H9 (cell line): Measurements from ENCODE around the gene TTC39A. TPM values are rescaled to one million over a fixed set of nuclear protein-coding genes. Genes with fewer than 3 reads are reported as not detected.

Experiments used
- DNase-seq: peaks from one replicate; pipeline ENCODE4 v3.0.0-alpha.2; 2017
- H2AFZ ChIP-seq: one replicate; pipeline ENCODE4 v1.6.1; 2013; ENCODE audit warnings: mild to moderate bottlenecking, low read length, control low read depth, moderate library complexity
- H2AK5ac ChIP-seq: 2 replicates; pipeline ENCODE4 v1.6.1; 2013; ENCODE audit warnings: low read length, control low read depth, mixed read lengths; ENCODE audit not compliant: insufficient read length
- H2BK120ac ChIP-seq: one replicate; pipeline ENCODE4 v1.6.1; 2013; ENCODE audit warnings: low read depth, mild to moderate bottlenecking, low read length, control low read depth, inconsistent platforms; ENCODE audit not compliant: poor library complexity, severe bottlenecking
- H2BK12ac ChIP-seq: 2 replicates; pipeline ENCODE4 v1.6.1; 2013; ENCODE audit warnings: low read length, control low read depth, mixed read lengths, low read depth; ENCODE audit not compliant: insufficient read length
- H2BK15ac ChIP-seq: 2 replicates; pipeline ENCODE4 v1.6.1; 2013; ENCODE audit warnings: low read depth, low read length, control low read depth
- H2BK20ac ChIP-seq: one replicate; pipeline ENCODE4 v1.6.1; 2013; ENCODE audit warnings: low read depth, mild to moderate bottlenecking, low read length, control low read depth, inconsistent platforms; ENCODE audit not compliant: poor library complexity, severe bottlenecking
- H2BK5ac ChIP-seq: 2 replicates; pipeline ENCODE4 v1.6.1; 2013; ENCODE audit warnings: low read length, control low read depth, mixed read lengths; ENCODE audit not compliant: insufficient read length
- H3K14ac ChIP-seq: 2 replicates; pipeline ENCODE4 v1.6.1; 2013; ENCODE audit warnings: low read length, control low read depth; ENCODE audit not compliant: insufficient read depth
- H3K18ac ChIP-seq: 2 replicates; pipeline ENCODE4 v1.6.1; 2013; ENCODE audit warnings: low read depth, mild to moderate bottlenecking, mixed read lengths, low read length, control low read depth; ENCODE audit not compliant: insufficient read length
- H3K23ac ChIP-seq: 2 replicates; pipeline ENCODE4 v1.6.1; 2013; ENCODE audit warnings: low read length, control low read depth, mixed read lengths, low read depth; ENCODE audit not compliant: insufficient read length
- H3K23me2 ChIP-seq: 2 replicates; pipeline ENCODE4 v1.6.1; 2013; ENCODE audit warnings: low read depth, mild to moderate bottlenecking, mixed read lengths, low read length, control low read depth; ENCODE audit not compliant: insufficient read length, poor library complexity, severe bottlenecking
- H3K27ac ChIP-seq: 2 replicates; pipeline ENCODE4 v1.5.1; 2013; ENCODE audit warnings: low read length, control low read depth, mixed read lengths, low read depth; ENCODE audit not compliant: insufficient read length
- H3K27me3 ChIP-seq: 2 replicates; pipeline ENCODE4 v1.6.1; 2013; ENCODE audit warnings: low read length, control low read depth, inconsistent platforms; ENCODE audit not compliant: insufficient read depth
- H3K4ac ChIP-seq: 2 replicates; pipeline ENCODE4 v1.6.1; 2013; ENCODE audit warnings: low read depth, mild to moderate bottlenecking, control low read depth, inconsistent platforms, low read length, moderate library complexity
- H3K4me1 ChIP-seq: 2 replicates; pipeline ENCODE4 v1.6.1; 2013; ENCODE audit warnings: low read length, control low read depth, inconsistent platforms; ENCODE audit not compliant: insufficient read depth
- H3K4me2 ChIP-seq: 2 replicates; pipeline ENCODE4 v1.6.1; 2013; ENCODE audit warnings: low read length, control low read depth, mixed read lengths; ENCODE audit not compliant: insufficient read length, insufficient read depth
- H3K56ac ChIP-seq: 2 replicates; pipeline ENCODE4 v1.6.1; 2013; ENCODE audit warnings: low read depth, mild to moderate bottlenecking, mixed read lengths, low read length, control low read depth; ENCODE audit not compliant: insufficient read length
- H3K79me1 ChIP-seq: 2 replicates; pipeline ENCODE4 v1.6.1; 2013; ENCODE audit warnings: low read depth, mild to moderate bottlenecking, moderate library complexity, low read length, control low read depth, inconsistent platforms; ENCODE audit not compliant: insufficient read depth, poor library complexity, severe bottlenecking
- H3K79me2 ChIP-seq: 2 replicates; pipeline ENCODE4 v1.6.1; 2013; ENCODE audit warnings: low read length, control low read depth, inconsistent platforms; ENCODE audit not compliant: insufficient read depth
- H3K9ac ChIP-seq: 2 replicates; pipeline ENCODE4 v1.6.1; 2013; ENCODE audit warnings: low read length, control low read depth, mixed read lengths; ENCODE audit not compliant: insufficient read length; ENCODE audit errors: extremely low read depth
- H3K9me3 ChIP-seq: one replicate; pipeline ENCODE4 v1.6.1; 2013; ENCODE audit warnings: low read depth, low read length, inconsistent platforms; ENCODE audit not compliant: control insufficient read depth
- H3T11ph ChIP-seq: one replicate; pipeline ENCODE4 v1.6.1; 2013; ENCODE audit warnings: mild to moderate bottlenecking, low read length, control low read depth, inconsistent platforms
- H4K20me1 ChIP-seq: one replicate; pipeline ENCODE4 v1.6.1; 2013; ENCODE audit not compliant: control insufficient read depth, insufficient read length, insufficient read depth
- H4K5ac ChIP-seq: 2 replicates; pipeline ENCODE4 v1.6.1; 2013; ENCODE audit warnings: low read depth, mild to moderate bottlenecking, mixed read lengths, low read length, control low read depth; ENCODE audit not compliant: insufficient read length
- H4K8ac ChIP-seq: replicated peaks from 2 replicates; pipeline ENCODE4 v1.6.1; 2013; ENCODE audit warnings: low read length, control low read depth, mixed read lengths, low read depth; ENCODE audit not compliant: insufficient read length
- H4K91ac ChIP-seq: 2 replicates; pipeline ENCODE4 v1.6.1; 2013; ENCODE audit warnings: low read depth, mild to moderate bottlenecking, moderate library complexity, mixed read lengths, low read length, control low read depth; ENCODE audit not compliant: insufficient read length
- H3K27ac Mint-ChIP-seq, 3 experiments: 2 replicates in 2 of 3; 3 replicates in 1 of 3; pipeline ENCODE4 v1.8.0; 2020 to 2021; ENCODE audit warnings: mixed read lengths in 3 of 3, mild to moderate bottlenecking in 1 of 3, moderate library complexity in 1 of 3
- H3K27me3 Mint-ChIP-seq: 2 replicates; pipeline ENCODE4 v1.8.0; 2021; ENCODE audit warnings: low read depth, mild to moderate bottlenecking, moderate library complexity, mixed read lengths
- H3K36me3 Mint-ChIP-seq, 3 experiments: 2 replicates in 2 of 3; 3 replicates in 1 of 3; pipeline ENCODE4 v1.8.0; 2020 to 2021; ENCODE audit warnings: low read depth in 3 of 3, mixed read lengths in 3 of 3; ENCODE audit not compliant: insufficient read depth in 1 of 3
- H3K4me1 Mint-ChIP-seq, 2 experiments: 2 replicates each; pipeline ENCODE4 v1.8.0; 2020; ENCODE audit warnings: mixed read lengths in 2 of 2
- H3K4me3 Mint-ChIP-seq, 2 experiments: 2 replicates in 1 of 2; 3 replicates in 1 of 2; pipeline ENCODE4 v1.8.0; 2020 to 2021; ENCODE audit warnings: mild to moderate bottlenecking in 2 of 2, mixed read lengths in 2 of 2, moderate library complexity in 1 of 2
- H3K9me3 Mint-ChIP-seq, 2 experiments: 2 replicates in 1 of 2; 3 replicates in 1 of 2; pipeline ENCODE4 v1.8.0; 2020; ENCODE audit warnings: mild to moderate bottlenecking in 2 of 2, mixed read lengths in 2 of 2, moderate library complexity in 1 of 2
- WGBS: extraction: QIAGEN DNeasy Blood & Tissue Kit; methylation state at CpG from one replicate; pipeline ENCODE4 v1.1.7; 2013; ENCODE audit warnings: missing lambda C conversion rate, low lambda C conversion rate, mixed read lengths; ENCODE audit not compliant: insufficient read length; ENCODE audit errors: extremely low coverage; 5-methylcytosine and 5-hydroxymethylcytosine counted together
- total RNA-seq: library from RNA; stranded (reverse); gene quantifications from 2 replicates; pipeline ENCODE4 v1.2.1, GENCODE V29; 2021
- TF ChIP-seq, protein P1 (sequence below): fragments of 200-600 bp; sonication (generic); conservative IDR thresholded peaks from 3 replicates; pipeline ENCODE4 v1.8.0; 2021; ENCODE audit warnings: antibody characterized with exemption, mild to moderate bottlenecking

Gene TTC39A
- total RNA-seq, 1 experiment from 2014 or later, result 7.7 TPM

DNA sequence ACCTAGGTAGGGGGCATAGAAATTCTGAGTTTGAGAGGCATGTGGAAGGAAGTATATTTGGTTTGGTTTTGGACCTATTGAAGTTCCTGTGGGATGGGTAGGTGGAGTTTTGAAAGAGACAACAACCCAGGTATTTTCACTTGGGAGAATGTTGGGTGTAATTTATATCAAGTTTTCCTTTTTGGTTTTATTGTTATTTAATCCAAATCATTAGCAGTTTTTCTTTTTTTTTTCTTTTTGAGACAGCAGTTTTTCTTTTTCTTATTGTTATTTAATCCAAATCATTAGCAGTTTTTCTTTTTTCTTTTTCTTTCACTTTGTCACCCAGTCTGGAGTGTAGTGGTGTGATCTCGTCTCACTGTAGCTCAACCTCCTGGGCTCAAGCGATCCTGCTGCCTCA lies 64.2 kb downstream of the TTC39A start:
- Histone ChIP-seq H2BK20ac (no peak overlapping the region), H3K4me1 (no peaks in the 10 kb centered on the region; the same call in 1 of the 2 replicates), H3K9ac (no peak overlapping the region), H3K27ac (no peak overlapping the region), H4K91ac (no peak overlapping the region), H4K8ac (no peak overlapping the region), H3K27me3 (no peaks in the 10 kb centered on the region), H4K20me1 (no peaks in the 10 kb centered on the region), H2AFZ (no peak overlapping the region), H3K56ac (no peak overlapping the region), H3K23me2 (no peaks in the 10 kb centered on the region), H4K5ac (no peak overlapping the region), H2BK120ac (no peak overlapping the region), H3T11ph (no peak overlapping the region), H3K23ac (no peak overlapping the region), H3K4ac (no peak overlapping the region), H3K18ac (no peak overlapping the region), H2AK5ac (no peak overlapping the region), H3K79me2 (no peaks in the 10 kb centered on the region; the same call in 1 of the 2 replicates), H2BK15ac (no peak overlapping the region), H3K14ac (no peak overlapping the region), H3K4me2 (no peak overlapping the region), H3K9me3 (no peaks in the 10 kb centered on the region), H2BK12ac (no peak overlapping the region), H2BK5ac (no peak overlapping the region), H3K79me1 (no peaks in the 10 kb centered on the region)
- TF ChIP-seq, protein P1, sequence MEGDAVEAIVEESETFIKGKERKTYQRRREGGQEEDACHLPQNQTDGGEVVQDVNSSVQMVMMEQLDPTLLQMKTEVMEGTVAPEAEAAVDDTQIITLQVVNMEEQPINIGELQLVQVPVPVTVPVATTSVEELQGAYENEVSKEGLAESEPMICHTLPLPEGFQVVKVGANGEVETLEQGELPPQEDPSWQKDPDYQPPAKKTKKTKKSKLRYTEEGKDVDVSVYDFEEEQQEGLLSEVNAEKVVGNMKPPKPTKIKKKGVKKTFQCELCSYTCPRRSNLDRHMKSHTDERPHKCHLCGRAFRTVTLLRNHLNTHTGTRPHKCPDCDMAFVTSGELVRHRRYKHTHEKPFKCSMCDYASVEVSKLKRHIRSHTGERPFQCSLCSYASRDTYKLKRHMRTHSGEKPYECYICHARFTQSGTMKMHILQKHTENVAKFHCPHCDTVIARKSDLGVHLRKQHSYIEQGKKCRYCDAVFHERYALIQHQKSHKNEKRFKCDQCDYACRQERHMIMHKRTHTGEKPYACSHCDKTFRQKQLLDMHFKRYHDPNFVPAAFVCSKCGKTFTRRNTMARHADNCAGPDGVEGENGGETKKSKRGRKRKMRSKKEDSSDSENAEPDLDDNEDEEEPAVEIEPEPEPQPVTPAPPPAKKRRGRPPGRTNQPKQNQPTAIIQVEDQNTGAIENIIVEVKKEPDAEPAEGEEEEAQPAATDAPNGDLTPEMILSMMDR, result no peak
- H3K36me3 Mint-ChIP-seq, result peaks cover 2 to 14% (median 12%) of the 10 kb centered on the region in 3 experiments; a peak in 5 of 7 replicates
- no peaks in the 10 kb centered on the region for H3K9me3 Mint-ChIP-seq
- no peaks in the 10 kb centered on the region for H3K27me3 Mint-ChIP-seq
- peaks cover 16% of the 10 kb centered on the region in 2 experiments for H3K4me1 Mint-ChIP-seq
- DNase-seq, result no peak
- H3K4me3 Mint-ChIP-seq, result no peak overlapping the region
- no CpG with 5 or more reads among the region's 2 CpGs for WGBS
- H3K27ac Mint-ChIP-seq, result peak overlapping the region in 1 of 3 experiments; percentile 39; a peak in 2 of 7 replicates
